ENCODE data around the gene XRCC4.

XRCC4 gene

GRCh38 chr5:83126501-83126900 lies 49.2 kb downstream of the XRCC4 start:
- no peak for TF ChIP-seq CTCF (IDR thresholded peaks at IDR 0.05; ENCODE audit: unreplicated experiment in 3 of 3)
- H3K27ac Mint-ChIP-seq, result no peak overlapping the region
- H3K4me3 Mint-ChIP-seq, result no peak overlapping the region
- H3K36me3 Mint-ChIP-seq (ENCODE audit: low read depth), result peaks cover 35% of the 10 kb centered on the region
- H3K27me3 Mint-ChIP-seq (ENCODE audit: low read depth), result no peaks in the 10 kb centered on the region
- H3K4me1 Mint-ChIP-seq, result no peaks in the 10 kb centered on the region
- H3K9me3 Mint-ChIP-seq, result peaks cover 37% of the 10 kb centered on the region

DNA sequence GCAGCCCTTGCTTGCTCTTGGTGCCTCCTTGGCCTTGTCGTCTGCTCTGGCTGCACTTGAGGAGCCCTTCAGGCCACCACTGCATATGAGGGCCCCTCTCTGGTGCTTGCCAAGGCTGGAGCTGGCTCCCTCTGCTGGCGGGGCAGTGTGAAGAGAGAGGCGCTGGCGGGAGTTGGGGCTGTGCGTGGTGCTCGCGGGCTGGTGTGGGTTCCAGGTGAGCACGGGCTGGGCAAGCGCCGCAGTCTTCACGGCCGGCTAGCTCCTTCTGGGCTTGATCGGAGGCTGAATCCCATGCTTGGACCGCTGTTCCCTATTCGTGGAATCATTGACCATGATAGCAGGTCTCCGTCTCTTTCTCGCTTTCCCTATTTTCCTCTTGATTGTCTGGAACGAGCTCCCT lies 56.5 kb downstream of the XRCC4 start:
- peaks cover 48% of the 10 kb centered on the region for H3K36me3 Mint-ChIP-seq (ENCODE audit: low read depth)
- no peak for TF ChIP-seq CTCF (IDR thresholded peaks at IDR 0.05; ENCODE audit: unreplicated experiment in 3 of 3)
- H3K4me3 Mint-ChIP-seq, result no peak overlapping the region
- no peaks in the 10 kb centered on the region for H3K4me1 Mint-ChIP-seq
- no peak overlapping the region for H3K27ac Mint-ChIP-seq
- peaks cover 44% of the 10 kb centered on the region for H3K9me3 Mint-ChIP-seq
- H3K27me3 Mint-ChIP-seq (ENCODE audit: low read depth), result no peaks in the 10 kb centered on the region

DNA sequence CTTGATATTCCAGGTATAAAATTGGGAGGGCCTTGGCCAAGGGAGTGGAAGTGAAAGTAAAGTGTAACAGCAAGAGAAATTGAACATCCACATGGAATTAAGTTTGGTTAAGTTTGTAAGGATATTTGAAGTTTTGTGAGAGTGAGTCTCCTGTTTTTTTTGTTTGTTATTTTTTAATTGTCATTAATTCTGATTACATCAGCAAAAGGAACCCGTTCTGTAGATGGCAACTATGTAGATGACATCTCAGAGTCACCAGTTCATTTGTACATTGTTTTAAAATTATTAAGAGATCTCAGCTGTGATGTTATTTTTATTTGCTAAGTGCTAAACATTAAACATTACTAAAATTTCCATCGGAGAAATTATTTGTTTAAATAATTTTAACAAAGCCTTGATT lies 65.2 kb downstream of the XRCC4 start:
- Mint-ChIP-seq H3K36me3 (ENCODE audit: low read depth) (peaks cover 10% of the 10 kb centered on the region), H3K9me3 (no peaks in the 10 kb centered on the region), H3K4me1 (peaks cover 12% of the 10 kb centered on the region), H3K27ac (no peak overlapping the region), H3K27me3 (ENCODE audit: low read depth) (no peaks in the 10 kb centered on the region), H3K4me3 (no peak overlapping the region)
- TF ChIP-seq CTCF (IDR thresholded peaks at IDR 0.05; ENCODE audit: unreplicated experiment in 3 of 3), result no peak

DNA sequence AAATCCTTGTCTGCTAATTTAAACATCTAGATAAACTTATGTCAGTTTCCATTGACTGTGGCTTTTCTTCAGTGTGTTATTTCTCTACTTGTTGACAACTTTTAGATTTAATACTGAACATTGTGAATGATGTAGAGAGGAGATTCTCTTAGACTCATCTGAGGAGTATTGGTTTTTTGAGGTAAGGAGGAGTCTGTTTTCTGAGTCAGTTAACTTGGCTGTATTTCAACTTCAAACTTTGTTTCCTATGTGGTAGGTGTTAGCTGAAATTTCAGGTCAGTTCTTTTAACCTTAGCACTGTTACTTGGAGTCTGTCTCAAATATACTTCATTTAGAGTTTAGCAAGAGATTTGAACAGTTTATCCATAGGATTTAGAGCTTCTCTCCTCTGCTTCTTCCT lies 67.9 kb downstream of the XRCC4 start:
- H3K9me3 Mint-ChIP-seq, result no peaks in the 10 kb centered on the region
- no peak overlapping the region for H3K4me3 Mint-ChIP-seq
- TF ChIP-seq CTCF (IDR thresholded peaks at IDR 0.05; ENCODE audit: unreplicated experiment in 3 of 3), result no peak
- H3K36me3 Mint-ChIP-seq (ENCODE audit: low read depth), result peaks cover 10% of the 10 kb centered on the region
- H3K27ac Mint-ChIP-seq, result peak overlapping the region in 1 of 3 experiments; percentile 67
- no peaks in the 10 kb centered on the region for H3K27me3 Mint-ChIP-seq (ENCODE audit: low read depth)
- H3K4me1 Mint-ChIP-seq, result peaks cover 12% of the 10 kb centered on the region

DNA sequence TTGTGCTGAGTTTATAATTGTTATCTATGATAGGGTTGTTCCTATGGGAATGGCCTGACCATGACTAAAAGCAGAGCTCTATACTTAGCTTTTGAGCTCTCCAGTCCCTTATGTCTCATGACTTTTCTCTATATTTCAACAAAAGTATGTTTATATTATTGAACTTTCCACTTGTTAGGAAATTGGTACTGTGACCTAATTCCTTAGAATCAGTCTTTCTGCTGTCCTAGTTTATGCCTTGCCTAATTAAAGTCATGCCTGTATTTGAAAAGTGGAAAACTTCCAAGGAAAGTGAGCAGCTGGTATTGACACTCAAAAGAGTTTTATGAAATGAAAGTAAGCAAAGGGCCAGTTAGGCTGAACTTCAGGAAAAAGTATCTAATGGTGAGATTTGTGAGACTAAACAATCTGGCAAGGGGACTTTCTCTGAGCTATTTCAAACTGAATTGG lies 68.6 kb downstream of the XRCC4 start:
- Mint-ChIP-seq H3K27ac (peak overlapping the region in 2 of 3 experiments; percentile 7 to 67), H3K27me3 (ENCODE audit: low read depth) (no peaks in the 10 kb centered on the region), H3K36me3 (ENCODE audit: low read depth) (peaks cover 10% of the 10 kb centered on the region), H3K4me1 (peaks cover 12% of the 10 kb centered on the region), H3K4me3 (no peak overlapping the region), H3K9me3 (no peaks in the 10 kb centered on the region)
- no peak for TF ChIP-seq CTCF (IDR thresholded peaks at IDR 0.05; ENCODE audit: unreplicated experiment in 3 of 3)

DNA sequence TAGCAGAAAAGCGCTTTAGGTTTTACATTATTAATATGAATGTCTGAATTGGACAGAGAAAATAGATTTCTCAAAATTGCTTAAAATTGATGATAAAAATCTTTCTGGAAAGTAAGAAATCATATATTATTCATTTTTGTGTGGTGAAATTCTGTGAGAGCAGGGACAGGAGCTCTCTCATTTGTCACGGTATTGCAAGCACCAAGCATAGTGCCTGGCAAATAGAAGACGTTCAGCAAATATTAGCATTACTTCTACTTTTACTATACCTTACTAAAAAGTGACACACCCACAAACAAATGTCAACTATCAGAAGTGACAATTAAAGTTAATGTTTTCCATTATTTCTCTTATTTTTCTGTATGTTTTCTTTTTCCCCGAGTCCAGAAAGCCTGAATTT lies 69.1 kb downstream of the XRCC4 start:
- peaks cover 10% of the 10 kb centered on the region for H3K36me3 Mint-ChIP-seq (ENCODE audit: low read depth)
- no peak for TF ChIP-seq CTCF (IDR thresholded peaks at IDR 0.05; ENCODE audit: unreplicated experiment in 3 of 3)
- no peak overlapping the region for H3K4me3 Mint-ChIP-seq
- H3K27me3 Mint-ChIP-seq (ENCODE audit: low read depth), result no peaks in the 10 kb centered on the region
- peaks cover 12% of the 10 kb centered on the region for H3K4me1 Mint-ChIP-seq
- H3K27ac Mint-ChIP-seq, result peak overlapping the region in 1 of 3 experiments; percentile 67
- H3K9me3 Mint-ChIP-seq, result no peaks in the 10 kb centered on the region

Measured in nephron (organoid).